ENCODE measurements around the gene CNTD1.
A peak's percentile ranks its signal among the peaks of the same experiment; 100 is the strongest.

The CNTD1 gene

DNA sequence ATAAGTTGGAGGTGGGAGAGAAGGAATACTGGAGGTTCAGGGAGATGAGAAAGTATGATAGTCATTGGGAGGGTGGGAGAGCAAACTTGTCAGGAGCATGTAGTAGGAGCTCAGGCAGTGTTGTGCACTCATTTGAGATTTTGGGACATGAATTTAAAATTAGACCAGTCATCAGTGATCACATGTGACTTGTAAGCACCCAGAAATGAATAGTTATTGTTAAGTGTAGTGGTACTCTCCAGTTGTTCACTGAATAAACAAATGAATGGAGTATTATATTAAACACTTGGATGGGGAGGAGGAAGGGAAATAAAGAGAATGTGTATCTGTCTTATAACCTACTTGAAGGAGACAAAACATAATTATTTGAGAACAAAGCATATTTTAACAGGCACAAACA, 32.3 kb downstream of the CNTD1 start:
- TF ChIP-seq, protein P1, sequence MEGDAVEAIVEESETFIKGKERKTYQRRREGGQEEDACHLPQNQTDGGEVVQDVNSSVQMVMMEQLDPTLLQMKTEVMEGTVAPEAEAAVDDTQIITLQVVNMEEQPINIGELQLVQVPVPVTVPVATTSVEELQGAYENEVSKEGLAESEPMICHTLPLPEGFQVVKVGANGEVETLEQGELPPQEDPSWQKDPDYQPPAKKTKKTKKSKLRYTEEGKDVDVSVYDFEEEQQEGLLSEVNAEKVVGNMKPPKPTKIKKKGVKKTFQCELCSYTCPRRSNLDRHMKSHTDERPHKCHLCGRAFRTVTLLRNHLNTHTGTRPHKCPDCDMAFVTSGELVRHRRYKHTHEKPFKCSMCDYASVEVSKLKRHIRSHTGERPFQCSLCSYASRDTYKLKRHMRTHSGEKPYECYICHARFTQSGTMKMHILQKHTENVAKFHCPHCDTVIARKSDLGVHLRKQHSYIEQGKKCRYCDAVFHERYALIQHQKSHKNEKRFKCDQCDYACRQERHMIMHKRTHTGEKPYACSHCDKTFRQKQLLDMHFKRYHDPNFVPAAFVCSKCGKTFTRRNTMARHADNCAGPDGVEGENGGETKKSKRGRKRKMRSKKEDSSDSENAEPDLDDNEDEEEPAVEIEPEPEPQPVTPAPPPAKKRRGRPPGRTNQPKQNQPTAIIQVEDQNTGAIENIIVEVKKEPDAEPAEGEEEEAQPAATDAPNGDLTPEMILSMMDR (conservative IDR thresholded peaks at IDR 0.05; ENCODE audit: low read depth, low read length): no peak
- Histone ChIP-seq H3K4me1 (ENCODE audit: low read depth, poor library complexity, severe bottlenecking) (peaks cover 19% of the 10 kb centered on the region), H3K4me3 (IDR thresholded peaks at IDR 0.05; ENCODE audit: insufficient read depth, low read depth, low read length) (no peak overlapping the region), H3K36me3 (ENCODE audit: insufficient read depth) (peaks cover 3% of the 10 kb centered on the region; the same call in 1 of the 2 replicates), H3K79me2 (ENCODE audit: insufficient read depth, low read depth) (peaks cover 39% of the 10 kb centered on the region), H2AFZ (ENCODE audit: low read depth) (no peak overlapping the region), H3K9ac (no peak overlapping the region), H4K20me1 (ENCODE audit: insufficient read depth) (no peaks in the 10 kb centered on the region), H3K27ac (no peak overlapping the region), H3K27me3 (ENCODE audit: insufficient read depth, low read depth) (no peaks in the 10 kb centered on the region), H3K4me2 (no peak overlapping the region)

DNA sequence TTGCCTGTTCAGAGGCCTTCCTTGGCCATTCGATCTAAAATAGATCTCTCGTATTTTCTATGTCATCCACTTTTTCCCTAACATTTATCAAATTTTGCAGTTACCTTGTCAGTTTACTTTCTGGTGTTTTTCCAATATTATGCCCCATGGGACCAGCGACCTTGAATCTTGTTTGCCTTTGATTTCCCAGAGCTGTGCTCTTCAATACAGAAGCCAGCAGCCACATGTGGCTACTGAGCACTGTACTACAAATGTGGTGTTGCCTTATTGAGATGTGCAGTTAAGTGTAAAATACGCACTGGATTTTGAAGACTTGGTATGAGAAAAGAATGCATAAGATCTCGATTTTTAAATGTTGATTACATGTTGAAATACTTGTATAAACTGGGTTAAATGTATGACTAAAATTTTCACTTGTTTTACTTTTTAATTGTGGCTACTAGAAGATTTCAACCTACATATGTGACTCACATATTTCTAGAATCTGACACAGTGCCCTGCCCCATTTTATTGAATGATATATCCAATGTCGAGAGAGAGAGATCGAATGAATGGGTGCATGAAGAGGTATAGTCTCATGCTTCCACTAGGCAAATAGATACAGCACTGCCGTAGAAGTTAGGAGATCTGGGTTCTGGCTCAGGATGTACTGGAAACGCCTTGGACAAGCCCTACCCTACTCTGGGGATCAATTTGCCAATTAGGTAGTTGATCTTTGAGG, 33.7 kb downstream of the CNTD1 start:
- TF ChIP-seq, protein P1 (conservative IDR thresholded peaks at IDR 0.05; ENCODE audit: low read depth, low read length): no peak
- Histone ChIP-seq H3K4me1 (ENCODE audit: low read depth, poor library complexity, severe bottlenecking) (peaks cover 19% of the 10 kb centered on the region), H3K36me3 (ENCODE audit: insufficient read depth) (peaks cover 11% of the 10 kb centered on the region; the same call in 1 of the 2 replicates), H3K4me3 (IDR thresholded peaks at IDR 0.05; ENCODE audit: insufficient read depth, low read depth, low read length) (no peak overlapping the region), H2AFZ (ENCODE audit: low read depth) (peak overlapping the region; percentile 87), H3K27ac (peak overlapping the region; percentile 83), H3K79me2 (ENCODE audit: insufficient read depth, low read depth) (peaks cover 48% of the 10 kb centered on the region), H3K27me3 (ENCODE audit: insufficient read depth, low read depth) (no peaks in the 10 kb centered on the region), H3K9ac (peak overlapping the region; percentile 91), H4K20me1 (ENCODE audit: insufficient read depth) (no peaks in the 10 kb centered on the region), H3K4me2 (peak overlapping the region; percentile 97)

DNA sequence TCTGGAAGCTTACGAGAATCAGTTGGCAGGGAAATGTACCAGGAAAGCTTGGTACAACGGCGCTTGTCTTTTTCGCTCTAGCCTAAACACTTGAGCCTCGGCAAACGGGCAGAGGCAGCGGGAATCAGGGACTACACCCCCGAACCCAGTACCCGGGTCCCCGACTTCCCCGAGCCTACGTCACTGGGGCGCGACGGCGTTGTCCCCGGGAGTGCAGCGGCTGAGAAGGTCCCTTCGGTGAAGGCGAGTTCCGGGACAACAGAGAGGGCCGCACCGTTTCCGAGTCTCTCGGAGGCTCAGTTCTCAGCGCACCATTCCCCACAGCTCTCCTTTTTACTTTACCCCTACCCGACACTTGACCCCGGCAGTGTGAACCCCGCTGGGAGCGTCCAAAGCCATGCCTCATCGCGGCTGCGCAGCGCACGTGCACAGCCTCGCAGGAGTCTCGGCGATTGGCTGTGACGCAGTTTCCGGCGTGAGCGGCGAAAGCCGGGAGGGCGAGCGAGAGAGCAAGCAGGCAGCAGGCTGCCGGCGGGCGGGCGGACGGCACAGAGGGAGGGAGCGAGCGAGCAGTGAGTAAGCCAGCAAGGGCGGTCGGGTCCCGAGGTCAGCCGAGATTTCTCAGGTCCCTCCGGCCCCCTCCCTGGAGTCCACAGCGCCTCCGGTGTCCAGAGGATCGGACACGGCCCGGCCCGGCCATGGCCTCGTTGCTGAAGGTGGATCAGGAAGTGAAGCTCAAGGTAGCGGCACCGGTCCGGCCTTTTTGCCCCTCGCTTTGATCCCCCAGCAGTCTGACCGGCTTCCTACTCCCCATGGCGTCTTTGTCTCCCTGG, 34.5 kb downstream of the CNTD1 start, which contains the start of gene PSME3:
Gene PSME3, plus strand, starts transcription at position 464 of the 833 bp plus-strand sequence. Its CDS starts 235 bp downstream, at position 699.
- peaks cover 18% of the 10 kb centered on the region; the same call in 1 of the 2 replicates for H3K36me3 ChIP-seq (ENCODE audit: insufficient read depth)
- TF ChIP-seq, protein P1 (conservative IDR thresholded peaks at IDR 0.05; ENCODE audit: low read depth, low read length): no peak
- H3K79me2 ChIP-seq (ENCODE audit: insufficient read depth, low read depth): peaks cover 55% of the 10 kb centered on the region

DNA sequence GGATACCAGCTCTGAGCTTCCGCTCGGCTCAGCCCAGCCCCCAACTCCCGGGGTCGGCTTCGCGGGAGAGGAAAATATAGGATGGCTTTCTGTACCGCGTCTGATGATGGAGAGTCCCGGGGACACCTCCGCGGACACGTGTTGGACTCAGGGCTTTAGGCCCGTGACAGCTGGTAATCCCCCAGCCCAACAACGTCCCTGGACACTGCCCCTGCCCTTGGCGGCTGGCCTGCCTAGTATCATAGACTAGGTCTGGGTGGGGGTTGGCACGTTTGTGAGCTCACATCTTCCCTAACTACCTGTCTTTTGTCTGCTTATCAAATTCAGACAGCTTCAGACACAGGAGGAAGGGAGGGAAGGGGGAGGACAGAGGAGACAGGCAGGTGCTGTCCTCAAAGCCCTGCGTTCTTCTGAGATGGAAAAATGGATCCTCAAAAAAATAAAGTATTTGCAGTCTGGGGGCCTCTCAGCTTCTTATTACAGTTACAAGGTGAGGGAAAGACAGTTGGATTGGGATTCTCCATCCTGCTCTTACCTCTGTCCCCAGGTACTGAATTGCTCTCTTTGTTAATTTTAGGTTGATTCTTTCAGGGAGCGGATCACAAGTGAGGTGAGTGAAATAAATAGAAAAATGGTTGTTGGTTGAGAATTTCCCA, 35.2 kb downstream of the CNTD1 start:
- Histone ChIP-seq H3K9ac (peak overlapping the region; percentile 91), H4K20me1 (ENCODE audit: insufficient read depth) (no peaks in the 10 kb centered on the region), H3K4me2 (peak overlapping the region; percentile 97), H3K27ac (peak overlapping the region; percentile 83), H3K79me2 (ENCODE audit: insufficient read depth, low read depth) (peaks cover 55% of the 10 kb centered on the region), H3K4me3 (IDR thresholded peaks at IDR 0.05; ENCODE audit: insufficient read depth, low read depth, low read length) (no peak overlapping the region), H3K36me3 (ENCODE audit: insufficient read depth) (peaks cover 24% of the 10 kb centered on the region), H3K4me1 (ENCODE audit: low read depth, poor library complexity, severe bottlenecking) (peaks cover 19% of the 10 kb centered on the region), H2AFZ (ENCODE audit: low read depth) (peak overlapping the region; percentile 87), H3K27me3 (ENCODE audit: insufficient read depth, low read depth) (no peaks in the 10 kb centered on the region)
- TF ChIP-seq, protein P1 (conservative IDR thresholded peaks at IDR 0.05; ENCODE audit: low read depth, low read length): no peak

More for the DNA sequence above, 34.5 kb downstream of the CNTD1 start, which contains the start of gene PSME3:
- Histone ChIP-seq H2AFZ (ENCODE audit: low read depth) (peak within 1 kb of the TSS; percentile 87), H3K4me2 (peak within 1 kb of the TSS; percentile 97), H3K27me3 (ENCODE audit: insufficient read depth, low read depth) (no peaks in the 10 kb centered on the region), H3K27ac (peak within 1 kb of the TSS; percentile 83), H3K9ac (peak within 1 kb of the TSS; percentile 91), H3K4me1 (ENCODE audit: low read depth, poor library complexity, severe bottlenecking) (peaks cover 19% of the 10 kb centered on the region), H4K20me1 (ENCODE audit: insufficient read depth) (no peaks in the 10 kb centered on the region), H3K4me3 (IDR thresholded peaks at IDR 0.05; ENCODE audit: insufficient read depth, low read depth, low read length) (no peak within 1 kb of the TSS)
